Fibroblast of lung (primary cell): Measurements from ENCODE around the gene ABHD16A.

Source experiments
- CTCF ChIP-seq, 2 donors: IDR thresholded peaks in 1 of 2; conservative IDR thresholded peaks in 1 of 2; 1 replicate in 1 of 2; 2 replicates in 1 of 2; pipeline ENCODE4 v1.5.1; 2011 to 2012; ENCODE audit warnings: low read length in 2 of 2, control low read depth in 1 of 2, inconsistent platforms in 1 of 2, low read depth in 1 of 2, mild to moderate bottlenecking in 1 of 2
- EZH2 ChIP-seq: IDR thresholded peaks from 2 replicates; pipeline ENCODE4 v1.5.1; 2012; ENCODE audit warnings: low read length, control low read depth, mild to moderate bottlenecking; ENCODE audit errors: missing control alignments

GRCh38 chr6:31720196-31720770 lies 17.2 kb upstream of the ABHD16A start:
- no peak for TF ChIP-seq CTCF (conservative IDR thresholded peaks at IDR 0.05 in 1 of 2, IDR thresholded peaks at IDR 0.05 in 1 of 2; ENCODE audit: low read depth in 1 of 2, low read length in 2 of 2)
- TF ChIP-seq EZH2 = no peak
